Dedifferentiated amniotic fluid mesenchymal stem cell (primary cell): ENCODE results near the gene DYNLT1.
"Not testable (repeated sequence)": the region's sequence is repeated elsewhere in the genome, so short reads cannot be mapped to it uniquely, and the experiment has no call there.

ENCODE experiments used
- DNase-seq: peaks from one replicate; pipeline ENCODE4 v3.0.0-alpha.2; 2016; ENCODE audit errors: extremely low spot score

The DYNLT1 gene

DNA sequence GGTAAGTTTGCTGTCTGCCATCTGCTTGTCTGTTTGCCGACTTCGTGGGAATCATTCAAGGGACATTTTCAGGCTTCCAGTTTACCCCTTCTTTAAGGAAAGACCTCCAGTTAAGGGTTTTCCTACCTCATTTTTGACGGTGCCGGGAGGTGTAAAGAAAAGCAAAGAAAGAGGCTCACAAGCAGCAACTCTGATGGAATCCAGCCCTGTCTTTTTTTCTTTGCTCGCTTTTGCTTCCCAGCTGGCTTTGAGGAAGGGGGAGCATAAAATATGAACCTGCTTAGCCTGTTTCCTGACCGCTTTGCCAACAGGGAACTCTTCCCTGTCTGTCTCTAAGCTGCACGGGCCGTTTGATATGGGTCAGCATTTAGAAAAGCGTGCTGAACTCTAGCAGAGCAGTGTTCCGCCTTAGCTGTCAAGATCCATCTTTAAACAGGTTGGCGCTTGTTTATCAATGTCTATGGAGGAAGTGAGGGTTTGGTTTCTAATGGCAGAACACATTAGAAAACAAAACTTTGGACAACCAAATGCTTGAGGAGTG, 19.2 kb upstream of the DYNLT1 start:
- no peak for DNase-seq

DNA sequence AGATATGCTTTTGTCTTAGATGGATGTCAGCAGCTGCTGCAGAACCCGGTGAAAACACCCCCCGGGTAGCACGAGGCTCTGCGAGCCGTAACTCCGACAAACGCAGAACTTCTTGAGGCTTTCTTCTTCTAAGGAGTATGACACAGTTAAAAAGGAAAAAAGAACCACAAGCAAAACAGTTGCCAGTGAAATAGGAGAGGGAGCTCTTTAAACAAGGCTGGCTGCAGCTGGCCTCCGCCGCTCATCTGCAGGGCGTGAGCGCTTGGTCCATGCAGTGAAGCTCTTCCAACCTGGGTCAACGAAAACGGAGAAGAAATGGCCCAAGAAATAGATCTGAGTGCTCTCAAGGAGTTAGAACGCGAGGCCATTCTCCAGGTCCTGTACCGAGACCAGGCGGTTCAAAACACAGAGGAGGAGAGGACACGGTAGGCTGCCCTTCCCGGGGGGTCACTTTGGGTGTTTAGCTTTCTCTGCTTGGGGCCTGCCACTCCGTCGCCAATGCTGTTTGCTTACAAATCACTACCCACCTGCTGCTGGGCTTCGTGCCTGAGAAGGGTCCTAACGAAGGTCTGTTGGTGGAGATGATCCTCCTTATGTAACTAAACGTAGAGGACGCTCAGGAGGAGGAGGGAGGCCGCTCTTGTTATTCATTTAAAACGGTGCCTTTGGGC, 18.5 kb upstream of the DYNLT1 start:
- DNase-seq: no peak

DNA sequence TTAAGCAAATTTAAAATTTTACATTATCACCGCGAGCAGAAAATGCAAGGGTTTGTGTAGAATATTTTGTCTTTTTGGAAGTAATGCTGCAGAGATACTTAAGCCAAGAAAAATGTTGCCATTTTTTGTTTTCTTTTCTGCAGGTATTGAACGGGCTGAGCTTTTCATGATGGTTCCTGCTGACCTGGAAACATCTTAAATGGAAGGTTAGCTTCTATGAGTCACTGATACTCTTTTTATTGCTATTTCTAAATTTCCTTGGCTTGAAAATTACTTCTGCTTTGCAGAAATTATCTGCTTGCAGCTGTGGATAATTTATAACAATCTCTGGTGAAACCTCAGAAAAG, 18.0 kb upstream of the DYNLT1 start:
- no peak for DNase-seq

DNA sequence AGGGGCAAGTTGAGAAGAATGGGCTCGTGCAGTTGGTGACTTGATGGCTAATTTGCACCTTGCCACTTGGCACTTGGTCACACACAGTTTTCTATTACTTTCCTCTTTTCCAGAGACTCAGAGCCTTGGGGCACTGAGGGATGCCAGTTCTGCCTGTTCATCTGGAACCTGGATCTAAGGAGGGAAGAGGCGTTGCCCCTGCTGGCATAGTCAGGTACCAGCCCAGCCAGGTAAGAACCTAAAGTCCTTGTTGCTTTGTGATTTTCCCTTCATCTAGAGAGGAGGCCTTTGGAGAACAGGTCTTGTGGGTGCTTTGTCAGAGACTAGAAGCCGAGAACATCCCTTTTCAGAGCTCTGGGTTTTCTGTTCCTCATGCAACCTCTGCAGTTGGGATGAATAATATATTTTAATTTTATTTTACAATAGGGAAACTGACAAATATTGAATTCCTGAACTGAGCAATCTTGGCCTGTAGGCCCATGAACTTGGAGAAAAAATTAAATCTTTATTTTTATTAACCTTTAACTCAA, 16.7 kb upstream of the DYNLT1 start:
- DNase-seq: no peak

DNA sequence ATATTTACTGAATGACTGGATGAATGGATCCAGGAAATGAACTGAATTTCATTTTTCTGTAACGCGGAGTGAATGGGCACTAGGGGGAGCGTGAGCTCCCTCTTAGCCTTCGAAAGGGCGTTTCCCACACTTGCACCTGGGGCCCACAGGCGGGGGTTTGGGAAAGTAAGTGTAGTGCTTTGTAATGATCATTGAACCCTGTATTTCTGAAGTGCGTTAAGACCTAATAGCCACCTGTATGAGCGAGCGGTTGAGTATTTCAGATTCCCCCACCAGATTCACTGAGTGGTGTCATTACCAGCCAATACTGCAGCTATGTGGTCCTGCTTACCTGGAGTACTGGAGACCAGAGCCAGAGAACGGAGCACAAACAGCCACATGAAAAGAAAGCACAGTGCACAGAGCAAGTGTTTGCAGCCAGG, 15.8 kb upstream of the DYNLT1 start:
- DNase-seq: no peak

DNA sequence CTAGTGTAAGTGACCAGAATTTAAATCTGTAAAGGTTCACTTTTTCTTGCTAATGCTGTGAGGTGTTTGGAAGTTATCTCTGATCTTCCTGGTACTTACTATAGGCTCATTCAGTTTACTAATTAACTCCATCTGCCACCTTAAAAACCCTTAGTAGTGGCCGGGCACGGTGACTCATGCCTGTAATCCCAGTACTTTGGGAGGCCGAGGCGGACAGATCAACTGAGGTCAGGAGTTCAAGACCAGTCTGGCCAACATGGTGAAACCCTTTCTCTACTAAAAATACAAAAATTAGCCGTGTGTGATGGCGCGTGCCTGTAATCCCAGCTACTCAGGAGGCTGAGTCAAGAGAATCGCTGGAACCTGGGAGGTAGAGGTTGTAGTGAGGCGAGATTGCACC, 12.4 kb upstream of the DYNLT1 start:
- not testable (repeated sequence) for DNase-seq

DNA sequence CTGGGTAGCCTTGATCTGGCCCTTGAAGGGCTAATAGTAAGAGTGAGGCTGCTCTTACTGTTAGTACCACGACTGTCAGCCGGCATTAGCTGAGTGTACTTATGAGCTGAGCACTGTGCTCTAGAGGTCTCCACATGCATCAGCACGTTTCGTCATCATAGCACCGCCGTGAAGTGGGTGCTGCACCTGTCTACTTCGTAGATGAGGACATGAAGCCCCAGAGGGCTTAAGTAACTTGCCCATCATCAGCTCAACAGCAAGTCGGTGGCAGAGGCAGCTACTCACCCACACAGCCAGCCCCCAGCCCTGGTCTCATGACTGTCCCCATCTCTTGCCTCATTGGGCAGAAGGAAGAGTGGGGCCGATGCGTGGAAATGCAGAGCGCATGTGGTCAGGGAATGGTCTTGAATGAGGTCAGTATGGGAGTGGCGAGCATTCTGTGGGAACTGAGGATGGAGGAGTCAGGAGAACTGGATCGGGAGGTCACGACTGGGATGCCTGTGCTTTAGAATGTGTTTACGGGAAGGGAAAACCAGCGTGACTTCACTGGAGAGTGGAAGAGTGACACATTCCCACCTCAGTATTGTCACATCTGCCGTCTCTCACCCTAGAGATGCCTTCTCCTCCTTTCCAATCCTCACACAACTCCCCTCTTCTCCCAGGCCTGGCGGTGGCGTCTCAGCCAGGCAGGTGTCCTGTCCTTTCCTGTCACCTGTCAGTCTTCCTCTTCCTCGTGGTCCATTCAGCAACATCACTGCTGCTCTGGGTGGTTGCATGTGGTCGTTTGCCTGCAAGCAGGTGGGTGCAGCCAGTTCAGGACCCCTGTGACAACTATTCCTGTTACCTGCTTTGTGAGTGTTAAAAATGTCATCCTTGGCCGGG, 11.3 kb upstream of the DYNLT1 start:
- DNase-seq: no peak

DNA sequence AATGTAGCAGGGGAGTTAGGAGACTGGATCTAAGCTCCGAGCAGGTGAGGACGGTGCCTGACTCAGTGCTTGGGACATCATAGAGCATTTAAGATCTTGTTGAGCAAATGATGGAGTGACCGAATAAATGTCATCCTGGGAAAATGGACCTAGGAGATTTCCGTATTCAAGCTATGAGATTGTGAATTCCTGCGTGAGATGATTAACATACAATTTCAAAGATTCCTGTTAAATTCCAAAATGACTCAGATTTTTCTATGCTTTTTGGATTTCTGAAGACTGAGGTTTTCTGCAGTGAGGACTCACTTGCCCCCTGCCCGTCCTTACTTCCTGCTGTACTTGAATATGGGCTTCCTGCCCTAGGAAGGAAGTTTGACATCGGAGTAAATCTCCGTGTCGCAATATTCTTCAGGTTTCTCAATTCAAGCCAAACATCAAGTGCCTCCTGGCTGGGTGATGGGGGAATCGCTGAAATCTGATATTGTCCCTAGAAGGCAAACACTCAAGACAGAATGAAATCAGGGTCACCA, 10.5 kb upstream of the DYNLT1 start:
- DNase-seq: no peak

DNA sequence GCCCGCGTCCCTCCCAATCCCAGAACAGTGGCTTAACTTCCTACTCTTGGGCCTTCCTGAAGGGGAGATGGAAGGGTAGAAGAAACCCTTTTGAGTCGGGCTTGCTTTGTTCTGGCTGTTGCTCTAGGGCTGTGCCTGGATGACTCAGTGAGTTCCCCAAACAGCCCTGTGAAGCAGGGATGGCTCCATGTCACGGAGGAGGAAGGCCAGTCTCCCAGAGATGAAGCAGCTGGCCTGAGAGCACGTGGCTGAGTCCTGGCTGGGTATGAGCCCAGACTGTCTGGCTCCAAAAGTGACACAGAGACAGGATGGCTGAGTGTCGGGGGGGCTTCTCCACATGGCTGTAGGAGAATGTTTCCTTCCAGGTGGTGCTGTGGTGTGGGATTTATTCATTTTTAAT, 10.0 kb upstream of the DYNLT1 start:
- DNase-seq: peak; percentile 75

DNA sequence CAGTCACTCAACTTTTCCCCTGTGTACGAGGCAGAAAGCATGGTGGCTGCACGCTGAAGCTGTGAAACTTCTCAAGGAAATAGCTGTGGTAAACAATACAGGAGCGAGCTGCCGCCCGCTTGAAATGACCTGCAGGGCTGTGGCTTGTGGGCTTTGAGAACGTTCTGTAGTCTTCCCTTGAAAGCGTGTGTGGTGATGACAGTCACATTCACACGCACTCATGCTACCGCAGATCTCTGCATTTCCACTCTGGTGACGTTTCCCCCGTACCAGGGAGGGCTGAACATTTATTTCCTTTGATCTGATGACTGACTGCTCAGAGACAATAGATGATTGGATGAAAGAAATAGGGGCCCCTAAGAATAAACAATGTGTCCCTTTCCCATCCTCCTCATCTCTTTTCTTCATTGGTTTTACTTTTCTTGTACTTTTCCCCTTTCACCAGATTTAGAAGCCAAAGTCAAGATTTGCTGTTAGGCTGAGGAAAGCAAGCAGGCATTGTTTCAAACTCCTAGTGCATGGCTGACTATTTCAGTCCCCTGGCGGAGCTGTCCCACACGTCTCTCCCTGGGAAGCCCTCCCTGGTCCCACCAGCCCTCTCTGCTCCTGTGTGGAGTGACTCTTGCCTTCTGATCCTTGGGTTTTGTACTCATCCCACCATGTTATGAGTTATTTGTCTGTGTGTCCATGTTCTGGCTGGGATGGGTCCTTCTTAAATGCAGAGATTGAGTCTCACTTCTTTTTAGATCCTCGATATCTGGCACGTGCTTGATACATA, 9.2 kb upstream of the DYNLT1 start:
- DNase-seq: no peak

DNA sequence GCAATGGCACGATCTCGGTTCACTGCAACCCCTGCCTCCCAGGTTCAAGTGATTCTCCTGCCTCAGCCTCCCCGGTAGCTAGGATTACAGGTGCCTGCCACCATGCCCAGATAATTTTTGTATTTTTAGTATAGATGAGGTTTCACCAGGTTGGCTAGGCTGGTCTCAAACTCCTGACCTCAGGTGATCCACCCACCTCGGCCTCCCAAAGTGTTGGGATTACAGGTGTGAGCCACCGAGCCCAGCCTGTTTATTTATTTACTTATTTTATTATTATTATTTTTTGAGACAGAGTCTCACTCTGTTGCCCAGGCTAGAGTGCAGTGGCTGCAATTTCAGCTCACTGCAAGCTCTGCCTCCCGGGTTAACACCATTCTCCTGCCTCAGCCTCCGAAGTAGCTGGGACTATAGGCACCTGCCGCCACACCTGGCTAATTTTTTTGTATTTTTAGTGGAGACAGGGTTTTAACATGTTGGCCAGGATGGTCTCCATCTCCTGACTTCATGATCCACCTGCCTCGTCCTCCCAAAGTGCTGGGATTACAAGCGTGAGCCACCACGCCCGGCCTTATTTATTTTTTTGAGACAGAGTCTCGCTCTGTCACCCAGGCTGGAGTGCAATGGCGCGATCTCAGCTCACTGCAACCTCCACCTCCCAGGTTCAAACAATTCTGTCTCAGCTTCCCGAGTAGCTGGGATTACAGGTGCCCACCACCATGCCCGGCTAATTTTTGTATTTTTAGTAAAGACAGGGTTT, 7.6 kb upstream of the DYNLT1 start:
- DNase-seq: not testable (repeated sequence)

DNA sequence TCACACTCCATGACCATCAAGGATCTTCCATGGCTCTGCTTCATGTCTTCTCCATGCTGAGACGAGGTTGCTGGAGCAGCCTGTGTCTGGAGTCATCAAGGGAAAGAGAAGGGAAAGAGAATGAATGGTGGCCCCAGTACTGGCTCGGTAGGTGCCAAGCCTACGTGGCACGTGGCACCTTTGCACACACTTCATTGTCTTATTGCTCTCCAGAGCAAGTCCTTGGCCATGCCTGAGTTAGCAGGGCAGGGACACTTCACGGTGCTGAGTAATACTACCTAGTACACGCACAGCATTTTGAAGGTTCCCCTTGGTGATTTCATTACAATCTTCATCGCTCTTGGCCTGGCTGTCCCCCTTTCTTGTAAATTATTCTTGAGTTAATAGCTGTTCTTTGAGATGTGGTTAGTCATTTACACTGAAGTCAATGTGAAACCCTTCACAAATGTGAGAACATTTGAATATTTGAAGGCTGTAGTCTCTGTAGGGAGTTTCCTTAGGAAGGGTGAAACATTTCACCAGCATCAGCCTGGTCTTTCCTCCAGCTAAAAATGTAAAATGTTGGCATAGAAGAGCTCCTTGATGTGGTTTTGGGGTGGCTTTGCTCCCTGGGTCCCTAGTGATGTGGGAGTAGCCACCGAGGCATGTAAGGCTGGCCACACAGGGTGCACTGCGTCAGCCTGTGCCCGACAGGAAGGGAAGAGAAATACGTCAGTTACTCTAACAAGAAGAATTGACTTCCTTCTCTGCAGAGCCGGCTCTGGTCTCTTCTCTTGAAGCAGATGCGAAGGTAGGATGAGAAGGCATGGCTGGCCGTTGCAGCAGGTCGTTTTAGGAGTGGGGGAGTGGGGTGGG, 5.0 kb upstream of the DYNLT1 start, which contains the start of gene SYTL3:
Gene SYTL3, plus strand, starts transcription at position 766 of the 855 bp plus-strand sequence. CDS start 13,215 bp downstream, outside the sequence.
- DNase-seq: no peak

DNA sequence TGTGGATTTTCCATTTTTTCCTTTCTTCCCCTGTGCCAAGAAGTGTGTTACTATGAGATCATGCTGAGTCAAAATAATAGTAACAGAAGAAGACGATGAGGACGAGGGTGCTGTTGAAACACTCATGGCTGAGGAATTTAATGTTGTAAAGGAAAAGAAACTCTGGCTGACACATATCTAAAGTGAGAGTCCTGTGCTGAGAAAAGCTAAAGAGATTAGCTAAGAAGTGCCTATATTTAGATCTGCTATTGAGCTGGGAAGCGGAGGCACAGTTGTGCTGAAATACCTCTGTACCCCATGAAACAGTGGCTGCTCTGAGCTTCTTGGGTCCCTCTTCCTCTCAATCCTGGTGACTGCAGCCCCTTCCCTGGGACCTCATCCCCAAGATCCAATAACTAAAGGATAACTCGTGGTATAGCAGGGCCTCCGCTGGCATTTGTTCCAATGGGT, 4.2 kb upstream of the DYNLT1 start:
- DNase-seq: peak; percentile 80

DNA sequence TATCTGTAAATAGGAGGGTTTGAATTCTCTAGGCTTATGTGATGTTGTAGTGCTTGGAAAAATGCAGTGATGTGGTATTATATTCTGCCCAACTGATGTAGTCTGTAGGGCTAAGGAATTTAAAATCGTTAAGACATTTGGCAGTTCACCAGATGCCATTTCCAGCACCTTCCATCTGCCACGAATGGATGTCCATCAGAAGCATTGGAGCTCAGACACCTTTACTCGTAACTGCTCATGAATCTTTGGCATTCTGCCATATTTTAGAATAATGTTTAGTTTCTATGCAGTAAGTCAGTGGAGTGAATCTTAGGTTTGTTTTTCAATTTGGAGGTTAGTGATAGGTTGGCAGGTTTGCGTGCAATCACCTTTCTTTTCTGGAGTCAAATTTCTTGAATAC, 3.0 kb upstream of the DYNLT1 start:
- no peak for DNase-seq

DNA sequence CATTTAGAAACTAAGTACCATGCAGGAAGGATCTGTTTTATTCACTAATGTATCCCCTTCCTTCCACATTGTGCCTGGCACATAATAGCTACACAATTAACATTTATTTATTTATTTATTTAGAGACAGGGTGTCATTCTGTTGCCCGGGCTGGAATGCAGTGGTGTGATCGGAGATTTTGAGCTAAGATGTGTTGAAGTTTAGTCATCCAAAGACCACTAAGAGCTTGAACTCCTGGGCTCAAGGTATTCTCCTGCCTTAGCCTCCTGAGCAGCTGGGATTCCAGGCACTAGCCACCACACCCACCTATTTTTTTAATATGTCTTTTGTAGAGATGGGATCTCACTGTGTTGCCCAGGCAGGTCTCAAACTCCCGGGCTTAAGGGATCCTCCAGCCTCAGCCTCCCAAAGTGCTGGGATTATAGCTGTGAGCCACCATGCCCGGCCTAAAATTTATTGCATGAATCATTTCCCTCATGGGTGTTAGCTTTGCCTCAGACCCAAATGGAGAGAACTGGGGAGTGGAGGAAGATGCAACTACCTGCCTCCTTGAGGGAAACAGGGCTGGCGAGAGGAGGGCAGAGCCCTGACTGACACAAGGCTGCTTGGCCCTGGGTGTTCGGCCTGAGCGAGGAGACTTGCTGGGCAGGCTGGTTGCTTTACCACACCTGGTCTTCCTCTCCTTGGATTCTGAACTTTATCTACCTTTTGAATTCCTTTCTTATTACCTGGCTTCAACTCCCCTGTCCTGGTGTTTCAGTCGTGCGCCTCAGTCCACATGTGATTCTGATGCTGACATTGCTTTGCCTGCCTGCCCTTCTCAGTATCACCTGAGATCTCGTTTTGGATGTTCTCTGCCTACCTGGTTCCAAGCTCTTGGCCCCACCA, 1.7 kb upstream of the DYNLT1 start:
- no peak for DNase-seq

DNA sequence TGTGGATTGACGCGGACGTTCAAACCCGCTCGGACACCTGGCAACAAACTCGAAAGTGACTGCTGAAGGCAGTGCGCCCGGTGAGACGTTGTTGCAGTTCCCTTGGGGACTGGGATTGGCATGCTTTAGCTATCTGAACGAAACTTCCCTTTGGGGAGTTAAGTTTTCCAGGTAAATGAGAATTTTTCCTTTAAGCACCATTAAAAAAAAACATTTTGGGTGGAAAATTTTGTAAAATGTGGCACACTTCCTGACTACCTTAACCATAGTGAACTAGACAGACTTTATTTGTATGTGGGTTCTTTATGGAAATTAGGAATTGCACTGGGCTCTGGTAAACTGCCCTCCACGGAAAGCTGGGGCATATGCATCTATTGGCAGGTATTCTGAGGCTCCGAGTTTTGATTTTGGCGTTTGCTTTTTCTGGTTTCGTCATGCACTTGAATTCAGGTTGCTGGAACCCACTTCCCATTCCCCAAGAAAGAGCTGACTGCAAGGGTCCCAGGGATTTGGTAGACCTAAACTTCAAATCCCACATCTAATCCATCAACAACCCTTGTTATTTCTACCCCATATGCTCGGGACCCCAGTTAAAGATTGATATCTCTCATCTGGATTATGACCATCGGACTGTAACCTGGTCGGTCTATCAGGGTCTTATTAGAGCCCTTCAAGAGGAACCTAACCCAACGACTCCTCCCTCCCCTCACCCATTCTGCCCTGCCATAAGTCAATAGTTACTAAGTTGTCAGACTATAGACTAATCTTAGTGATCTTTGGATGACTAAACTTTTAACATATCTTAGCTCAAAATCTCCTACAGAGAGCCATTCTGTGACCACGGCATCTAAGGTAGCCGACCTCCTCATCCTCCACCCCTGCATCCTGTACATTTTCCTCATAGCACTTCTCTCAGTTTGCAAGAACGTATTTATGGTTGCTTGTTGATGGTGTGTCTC, 800 bp upstream of the DYNLT1 start:
- no peak for DNase-seq

DNA sequence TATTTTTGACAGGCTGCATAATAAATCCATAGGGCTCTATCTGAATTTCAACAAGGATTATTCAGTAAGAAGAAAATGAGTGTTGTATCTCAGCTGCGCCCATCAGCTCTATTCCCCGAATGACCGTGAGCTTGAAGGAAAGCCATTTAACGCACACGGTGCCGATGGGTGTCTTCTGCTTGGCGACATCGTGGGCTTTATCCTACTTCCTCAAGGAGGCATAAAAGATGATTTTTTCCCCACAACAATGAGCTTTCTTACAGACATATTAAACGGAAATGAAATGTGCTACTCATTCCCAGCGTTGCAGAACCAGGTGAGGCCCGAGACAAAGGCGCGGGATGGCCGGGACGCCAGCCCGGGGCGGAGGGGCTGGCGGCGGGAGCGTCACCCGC, 710 bp downstream of the DYNLT1 start:
- no peak for DNase-seq
